ENCODE data around the gene ECHDC3.

DNA sequence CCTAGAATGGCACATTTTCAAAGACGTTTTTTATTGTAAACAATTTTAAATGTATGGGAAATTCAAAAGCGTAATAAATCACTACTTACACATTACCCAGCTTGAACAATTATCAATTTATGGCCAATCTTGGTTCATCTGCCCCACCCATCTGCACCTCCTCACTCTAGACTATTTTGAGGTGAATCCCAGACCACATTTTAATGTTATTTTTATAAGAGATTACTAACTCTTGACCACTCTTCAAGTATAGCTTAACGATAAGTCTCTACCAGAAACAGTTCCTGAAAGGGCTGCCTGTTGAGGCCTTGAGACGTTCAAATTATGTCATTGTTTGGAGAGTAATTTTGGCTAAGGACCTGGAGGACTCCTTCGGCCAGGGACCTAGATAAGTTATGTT is 33.2 kb downstream of the ECHDC3 start:
- no peak for TF ChIP-seq POLR2A (IDR thresholded peaks at IDR 0.05)
- TF ChIP-seq, protein P1, sequence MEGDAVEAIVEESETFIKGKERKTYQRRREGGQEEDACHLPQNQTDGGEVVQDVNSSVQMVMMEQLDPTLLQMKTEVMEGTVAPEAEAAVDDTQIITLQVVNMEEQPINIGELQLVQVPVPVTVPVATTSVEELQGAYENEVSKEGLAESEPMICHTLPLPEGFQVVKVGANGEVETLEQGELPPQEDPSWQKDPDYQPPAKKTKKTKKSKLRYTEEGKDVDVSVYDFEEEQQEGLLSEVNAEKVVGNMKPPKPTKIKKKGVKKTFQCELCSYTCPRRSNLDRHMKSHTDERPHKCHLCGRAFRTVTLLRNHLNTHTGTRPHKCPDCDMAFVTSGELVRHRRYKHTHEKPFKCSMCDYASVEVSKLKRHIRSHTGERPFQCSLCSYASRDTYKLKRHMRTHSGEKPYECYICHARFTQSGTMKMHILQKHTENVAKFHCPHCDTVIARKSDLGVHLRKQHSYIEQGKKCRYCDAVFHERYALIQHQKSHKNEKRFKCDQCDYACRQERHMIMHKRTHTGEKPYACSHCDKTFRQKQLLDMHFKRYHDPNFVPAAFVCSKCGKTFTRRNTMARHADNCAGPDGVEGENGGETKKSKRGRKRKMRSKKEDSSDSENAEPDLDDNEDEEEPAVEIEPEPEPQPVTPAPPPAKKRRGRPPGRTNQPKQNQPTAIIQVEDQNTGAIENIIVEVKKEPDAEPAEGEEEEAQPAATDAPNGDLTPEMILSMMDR (IDR thresholded peaks at IDR 0.05) = no peak
